Measurements from ENCODE around the gene VRK3. TPM values are rescaled to one million over a fixed set of nuclear protein-coding genes. Genes with fewer than 3 reads are reported as not detected.

VRK3 gene
- total RNA-seq, 2 donors from 2014 or later = 18.5 to 23.5 TPM

Other genes with a start within 250 kb of the VRK3 start
- 10 to 100 TPM; 11.0 to 16.2 TPM for gene FUZ, start 212.1 kb downstream of the VRK3 start, total RNA-seq
- gene MED25, start 207.1 kb downstream of the VRK3 start, total RNA-seq = 10 to 100 TPM; 48.7 to 55.6 TPM
- gene PTOV1, start 174.2 kb downstream of the VRK3 start, total RNA-seq = 100 to 1,000 TPM; 113 to 122 TPM
- gene PNKP, start 157.8 kb downstream of the VRK3 start, total RNA-seq = 10 to 100 TPM; 38.7 to 54.5 TPM
- 10 to 100 TPM; 33.5 to 36.6 TPM for gene AKT1S1, start 148.0 kb downstream of the VRK3 start, total RNA-seq
- 10 to 100 TPM; 28.3 to 36.0 TPM for gene TBC1D17, start 147.7 kb downstream of the VRK3 start, total RNA-seq
- gene IL4I1, start 128.5 kb downstream of the VRK3 start, total RNA-seq = under 1 TPM; 0.34 to 0.38 TPM
- gene ATF5, start 96.2 kb downstream of the VRK3 start, total RNA-seq = 10 to 100 TPM; 16.6 to 18.9 TPM
- 10 to 100 TPM; 28.1 to 29.8 TPM for gene NUP62, start 95.9 kb downstream of the VRK3 start, total RNA-seq
- gene SIGLEC11, start 64.2 kb downstream of the VRK3 start, total RNA-seq = 1 to 10 TPM in 1 of 2 donors, under 1 TPM in 1; 0.39 to 1.3 TPM
- gene ZNF473, start 633 bp upstream of the VRK3 start, total RNA-seq = 1 to 10 TPM; 4.3 to 6.1 TPM
- not detected for gene IZUMO2, start 137.9 kb upstream of the VRK3 start, total RNA-seq
- 10 to 100 TPM; 55.7 to 67.7 TPM for gene MYH14, start 178.2 kb upstream of the VRK3 start, total RNA-seq

Data from left cardiac atrium (tissue), 2 donors.